ENCODE measurements around the gene ALDH16A1.

The ALDH16A1 gene

GRCh38 chr19:49423985-49424303 is 29.1 kb upstream of the ALDH16A1 start:
- no peak for DNase-seq (ENCODE audit: low read depth)

- DNase-seq (ENCODE audit: low read depth) = no peak
These were observed 27.8 kb upstream of the ALDH16A1 start, which contains the start of gene GFY for GRCh38 chr19:49425178-49425577. GFY (plus strand) TSS chr19:49425388; CDS start chr19:49426431, 1,043 bp downstream.

GRCh38 chr19:49425922-49426592 is 27.0 kb upstream of the ALDH16A1 start:
- no peak for DNase-seq (ENCODE audit: low read depth)

- no peak for DNase-seq (ENCODE audit: low read depth)
These were observed 25.7 kb upstream of the ALDH16A1 start for GRCh38 chr19:49427339-49427738.

- no peak for DNase-seq (ENCODE audit: low read depth)
These were observed 25.0 kb upstream of the ALDH16A1 start for GRCh38 chr19:49427855-49428546.

- DNase-seq (ENCODE audit: low read depth) = no peak
These were observed 24.2 kb upstream of the ALDH16A1 start for GRCh38 chr19:49428547-49429451.

- no peak for DNase-seq (ENCODE audit: low read depth)
These were observed 22.8 kb upstream of the ALDH16A1 start for GRCh38 chr19:49430172-49430677.

GRCh38 chr19:49430678-49431329 is 22.2 kb upstream of the ALDH16A1 start:
- DNase-seq (ENCODE audit: low read depth) = no peak

- no peak for DNase-seq (ENCODE audit: low read depth)
These were observed 21.7 kb upstream of the ALDH16A1 start for GRCh38 chr19:49431330-49431749.

- DNase-seq (ENCODE audit: low read depth) = no peak
These were observed 20.6 kb upstream of the ALDH16A1 start for GRCh38 chr19:49432141-49433073.

GRCh38 chr19:49433240-49433901 is 19.7 kb upstream of the ALDH16A1 start:
- no peak for DNase-seq (ENCODE audit: low read depth)

- DNase-seq (ENCODE audit: low read depth) = no peak
These were observed 18.0 kb upstream of the ALDH16A1 start for GRCh38 chr19:49434907-49435583.

- DNase-seq (ENCODE audit: low read depth) = no peak
These were observed 17.4 kb upstream of the ALDH16A1 start for GRCh38 chr19:49435670-49436069.

GRCh38 chr19:49436381-49437017 is 16.5 kb upstream of the ALDH16A1 start:
- DNase-seq (ENCODE audit: low read depth) = no peak

- no peak for DNase-seq (ENCODE audit: low read depth)
These were observed 15.8 kb upstream of the ALDH16A1 start for GRCh38 chr19:49437231-49437630.

- DNase-seq (ENCODE audit: low read depth) = no peak
These were observed 14.8 kb upstream of the ALDH16A1 start for GRCh38 chr19:49438261-49438660.

GRCh38 chr19:49439836-49440235 is 13.2 kb upstream of the ALDH16A1 start:
- no peak for DNase-seq (ENCODE audit: low read depth)

- no peak for DNase-seq (ENCODE audit: low read depth)
These were observed 12.4 kb upstream of the ALDH16A1 start for GRCh38 chr19:49440439-49441209.

Measured in activated T-helper 1 cell treated with Interleukin-2 at 50 U/mL for 16 hours (primary cell).